HG03045 (cell line): ENCODE results near the gene FAM184A.
A peak's percentile ranks its signal among the peaks of the same experiment; 100 is the strongest.

Source experiments
- ATAC-seq: cut with Tn5 transposase; IDR thresholded peaks from one replicate; pipeline ENCODE4 v1.9.1; 2021; ENCODE audit warnings: mild to moderate bottlenecking, moderate library complexity; ENCODE audit not compliant: unreplicated experiment

FAM184A gene

DNA sequence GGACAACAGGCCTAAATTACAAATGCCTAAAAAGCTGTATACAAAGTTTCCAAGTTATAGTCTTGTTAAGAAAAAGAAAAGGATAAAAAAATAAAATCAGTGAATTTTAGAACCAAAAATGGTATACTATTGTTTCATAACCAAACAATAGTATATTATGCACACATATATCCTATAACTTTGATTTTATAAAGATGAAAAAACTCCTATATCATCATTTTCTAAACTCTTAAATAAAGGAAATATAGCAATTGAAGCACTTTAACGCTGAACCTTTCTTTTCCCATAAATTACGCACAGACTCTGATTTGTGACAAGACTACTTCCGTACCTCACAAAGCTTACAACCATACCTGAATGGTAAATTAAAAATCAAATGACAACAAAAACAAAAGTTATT is 107.6 kb downstream of the FAM184A start:
- no peak for ATAC-seq

DNA sequence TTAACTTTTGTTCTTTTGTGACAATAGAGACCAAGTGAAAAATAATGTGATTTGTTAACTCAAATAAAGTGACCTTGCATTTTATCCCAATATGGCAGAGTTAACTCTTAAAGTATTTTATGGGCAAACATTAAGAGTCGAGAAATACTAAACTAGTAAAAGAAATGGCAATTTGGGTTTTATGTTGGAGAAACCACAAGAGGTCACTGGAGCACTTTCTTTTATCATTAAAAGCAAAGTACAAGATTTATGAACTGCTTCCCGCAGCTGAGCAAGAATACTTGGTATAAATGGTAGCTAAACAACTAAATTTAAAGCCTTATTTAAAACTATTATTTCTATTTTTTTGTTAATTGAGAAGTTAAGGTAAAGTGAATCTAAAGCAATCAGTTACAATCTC is 110.0 kb downstream of the FAM184A start:
- no peak for ATAC-seq

DNA sequence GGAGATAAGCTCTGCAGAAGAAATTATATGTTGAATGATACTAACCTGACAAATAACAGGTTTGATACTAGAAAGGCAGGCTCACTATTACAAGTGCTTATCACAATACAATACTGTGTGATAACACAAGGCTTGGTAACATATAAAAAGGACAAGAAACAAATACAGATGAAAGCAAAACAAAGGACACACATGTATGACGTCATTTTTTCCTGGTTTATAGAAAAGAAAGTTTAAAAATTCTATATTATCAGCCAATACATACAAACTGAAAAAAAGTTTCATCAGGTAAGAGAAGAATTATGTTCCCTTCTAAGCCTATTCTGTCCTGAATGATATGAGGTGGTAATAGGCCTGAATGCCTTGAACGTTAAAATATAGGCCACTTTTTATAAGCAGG is 111.2 kb downstream of the FAM184A start:
- ATAC-seq = no peak

DNA sequence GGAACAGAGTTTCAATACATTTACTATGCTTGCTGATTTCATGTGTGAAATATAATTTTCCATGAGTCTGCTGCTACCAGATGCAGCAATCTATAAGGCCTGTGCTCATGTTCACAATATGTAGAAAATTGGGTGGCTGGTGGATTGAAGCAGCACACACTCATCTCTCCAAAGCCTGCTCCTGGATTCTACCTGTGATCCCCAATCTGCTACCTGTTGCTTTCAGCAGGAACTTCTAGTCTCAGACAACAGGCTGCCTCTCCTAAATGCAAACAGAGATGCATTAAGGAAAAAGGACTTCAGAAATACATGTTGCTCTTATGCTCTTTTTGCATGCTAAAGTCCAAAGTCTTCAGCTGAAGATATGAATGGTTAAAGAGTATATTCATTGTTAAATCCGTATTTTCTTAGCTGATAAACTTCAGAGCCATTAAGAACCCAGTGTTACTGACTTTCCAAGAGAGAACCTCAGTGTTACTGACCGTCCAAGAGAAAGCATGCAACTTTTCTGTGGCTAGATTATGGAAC is 112.6 kb downstream of the FAM184A start:
- no peak for ATAC-seq

DNA sequence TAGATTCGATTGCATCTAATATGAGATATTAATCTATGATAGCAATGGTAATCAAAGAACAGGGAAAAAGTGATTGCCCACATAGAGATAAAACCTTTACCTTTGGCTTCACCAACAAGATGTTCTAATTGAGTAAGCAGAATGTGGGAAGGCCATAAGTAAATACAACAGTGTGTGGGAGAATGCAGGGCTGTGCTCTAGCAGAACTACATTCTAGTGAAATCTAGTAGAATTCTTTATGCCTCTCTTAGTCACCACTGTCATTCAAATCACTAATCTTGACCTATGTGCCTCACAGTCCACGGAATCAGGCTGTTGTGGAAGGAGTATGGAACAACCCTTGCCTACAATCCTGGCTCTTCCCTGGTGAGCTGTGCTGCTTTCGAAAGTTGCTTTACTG is 113.1 kb downstream of the FAM184A start:
- no peak for ATAC-seq

DNA sequence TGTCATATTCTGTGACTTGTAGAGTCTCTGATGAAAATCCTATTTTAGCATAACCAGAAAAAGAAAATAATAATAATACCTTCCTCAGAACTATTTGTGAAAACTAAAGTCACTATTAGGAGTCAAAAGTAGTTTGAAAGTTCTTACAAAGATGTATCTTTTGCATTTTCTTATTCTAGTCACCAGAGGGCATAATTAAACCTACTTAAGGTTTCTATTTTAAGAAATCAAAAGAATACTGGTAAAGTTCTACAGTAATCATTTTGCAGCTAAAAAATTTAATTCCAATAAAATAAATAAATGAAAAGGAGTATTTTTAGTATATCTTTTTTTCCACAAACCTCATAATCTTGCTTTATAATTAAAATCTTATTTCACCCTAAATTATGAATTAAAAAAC is 115.5 kb downstream of the FAM184A start:
- no peak for ATAC-seq

DNA sequence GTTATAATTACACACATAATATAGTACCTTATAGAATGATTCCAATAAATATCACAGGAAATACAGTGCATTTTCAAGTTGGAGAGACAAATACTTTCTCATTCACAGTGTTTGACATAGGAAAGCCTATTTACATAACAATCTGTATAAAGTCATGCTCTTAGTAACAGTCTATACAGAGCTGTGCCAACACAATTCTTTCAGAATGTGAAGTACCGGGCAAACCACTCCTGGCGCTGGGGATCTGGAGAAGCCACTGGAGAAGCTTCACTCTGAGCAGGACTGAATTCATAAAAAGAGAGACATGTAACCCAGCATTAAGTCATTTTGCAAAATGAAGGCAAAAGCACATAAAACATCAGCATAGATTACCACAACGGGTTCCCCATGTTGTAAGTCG is 118.6 kb downstream of the FAM184A start:
- ATAC-seq = no peak

DNA sequence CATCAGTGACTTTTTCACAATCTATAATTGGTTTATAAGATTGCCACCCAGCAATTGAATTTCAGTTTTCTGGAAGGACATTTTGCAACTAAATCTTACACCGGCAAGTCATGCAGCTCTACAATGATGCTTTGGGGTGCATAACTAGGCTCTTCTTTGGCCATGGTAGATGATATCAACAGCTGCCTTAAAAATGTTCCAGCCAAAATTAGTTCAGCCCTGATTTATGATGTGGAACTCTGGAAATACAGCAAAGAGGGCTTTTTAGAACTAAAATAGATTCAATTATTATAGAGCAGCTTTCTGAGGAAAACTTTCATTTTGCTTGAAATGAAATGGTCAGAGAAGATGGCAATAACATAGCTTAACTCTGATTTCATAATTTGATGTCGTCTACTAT is 125.1 kb downstream of the FAM184A start:
- no peak for ATAC-seq

DNA sequence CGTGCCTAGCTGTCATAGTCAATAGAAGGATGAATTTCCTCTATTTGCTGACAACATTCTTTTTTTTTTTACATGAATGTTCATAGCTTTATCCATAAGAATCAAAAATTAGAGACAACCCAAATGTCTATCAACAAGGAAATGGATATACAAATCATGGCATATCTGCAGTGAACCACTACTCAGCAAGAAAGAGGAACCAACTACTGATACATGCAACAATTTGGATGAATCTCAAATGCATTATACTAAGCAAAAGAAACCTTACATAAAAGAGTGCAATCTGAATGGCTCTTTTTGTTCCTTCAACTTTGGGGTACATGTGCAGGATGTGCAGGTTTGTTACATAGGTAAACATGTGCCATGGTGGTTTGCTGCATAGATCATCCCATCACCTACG is 125.8 kb downstream of the FAM184A start:
- no peak for ATAC-seq

DNA sequence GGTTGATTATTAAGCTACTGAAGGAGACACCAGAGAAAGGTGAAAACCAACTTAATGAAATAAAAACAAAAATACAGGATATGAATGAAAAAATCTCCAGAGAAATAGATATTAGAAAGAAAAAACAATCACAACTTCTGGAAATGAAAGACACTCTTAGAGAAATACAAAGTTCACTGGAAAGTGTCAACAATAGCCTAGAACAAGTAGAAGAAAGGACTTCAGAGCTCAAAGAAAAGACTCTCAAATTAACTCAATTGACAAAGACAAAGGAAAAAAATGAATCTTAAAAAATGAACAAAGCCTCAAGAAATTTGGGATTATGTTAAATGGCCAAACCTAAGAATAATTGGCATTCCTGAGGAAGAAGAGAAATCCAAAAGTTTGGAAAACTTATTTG is 133.2 kb downstream of the FAM184A start:
- ATAC-seq = no peak

DNA sequence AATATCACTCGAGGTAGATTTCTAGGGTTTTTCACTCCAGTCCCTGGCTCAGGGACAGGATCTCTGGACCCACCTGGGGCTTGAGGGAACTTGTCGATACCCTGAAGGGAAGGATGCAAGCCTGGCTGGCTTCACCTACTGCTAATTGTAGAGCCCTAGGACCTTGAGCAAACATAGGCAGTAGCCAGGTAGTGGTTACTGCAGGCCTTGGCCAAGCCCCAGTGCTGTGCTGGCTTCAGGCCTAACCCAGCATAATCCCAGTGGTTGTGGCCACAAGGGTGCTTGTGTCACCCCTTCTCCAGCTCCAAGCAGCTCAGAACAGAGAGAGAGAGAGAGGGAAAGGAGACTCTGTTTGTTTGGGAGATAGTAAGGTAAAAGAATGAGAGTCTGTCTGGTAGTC is 137.7 kb downstream of the FAM184A start:
- ATAC-seq = no peak

DNA sequence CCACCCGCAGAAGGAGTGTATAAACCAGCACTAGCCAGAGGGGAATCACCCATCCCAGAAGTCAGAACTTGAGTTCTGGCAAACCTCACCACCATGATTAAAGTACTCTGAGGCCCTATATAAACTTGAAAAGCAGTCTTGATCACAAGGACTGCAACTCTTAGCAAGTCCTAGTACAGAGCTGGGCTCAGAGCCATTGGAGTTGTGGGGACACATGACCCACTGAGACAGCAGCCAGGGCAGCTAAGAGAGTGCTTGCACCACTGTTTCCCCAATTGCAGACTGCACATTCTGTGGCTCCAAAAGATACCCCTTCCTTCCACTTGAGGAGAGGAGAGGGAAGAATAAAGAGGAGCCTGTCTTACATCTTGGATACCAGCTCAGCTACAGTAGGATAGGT is 138.8 kb downstream of the FAM184A start:
- ATAC-seq = no peak

DNA sequence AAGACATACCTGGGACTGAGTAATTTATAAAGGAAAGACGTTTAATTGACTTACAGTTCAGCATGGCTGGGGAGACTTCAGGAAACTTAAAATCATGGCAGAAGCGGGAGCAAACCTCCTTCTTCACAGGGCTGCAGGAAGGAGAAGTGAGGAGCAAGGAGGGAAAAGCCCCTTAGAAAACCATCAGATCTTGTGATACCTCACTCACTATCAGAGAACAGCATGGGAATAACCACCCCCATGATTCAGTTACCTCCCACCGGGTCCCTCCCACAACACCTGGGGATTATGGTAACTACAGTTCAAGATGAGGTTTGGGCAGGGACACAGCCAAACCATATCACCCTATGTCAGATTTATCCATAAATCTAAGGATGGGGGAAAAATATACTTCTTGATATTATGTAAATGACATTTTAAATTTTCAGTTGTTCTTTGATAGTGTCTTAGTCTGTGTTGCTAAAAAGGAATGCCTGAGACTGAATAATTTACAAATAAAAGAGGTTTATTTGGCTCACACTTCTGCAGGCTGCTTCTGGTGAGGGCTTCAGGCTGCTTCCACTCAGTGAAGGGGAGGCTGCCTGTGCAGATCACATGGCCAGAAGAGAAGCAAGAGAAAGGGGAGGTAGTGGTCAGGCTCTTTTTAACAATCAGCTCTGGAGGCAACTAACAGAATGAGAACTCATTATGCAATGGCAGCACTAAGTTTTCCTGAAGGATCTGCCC is 142.3 kb downstream of the FAM184A start:
- ATAC-seq = no peak

DNA sequence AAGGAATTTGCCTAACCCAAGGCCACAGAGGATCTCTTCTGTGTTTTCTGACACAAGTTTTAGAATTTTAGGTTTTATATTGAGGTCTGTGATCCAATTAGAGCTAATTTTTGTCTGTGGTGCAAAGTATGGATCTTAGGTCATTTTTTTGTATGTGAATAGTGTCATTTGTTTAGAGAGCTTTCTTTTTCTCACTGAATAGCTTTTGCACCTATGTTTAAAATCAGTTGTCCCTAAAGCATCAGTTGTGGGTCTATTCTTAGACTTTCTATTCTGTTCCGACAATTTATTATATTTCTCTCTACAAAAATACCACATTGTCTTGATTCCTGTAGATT is 143.2 kb downstream of the FAM184A start:
- ATAC-seq = peak; percentile 4

DNA sequence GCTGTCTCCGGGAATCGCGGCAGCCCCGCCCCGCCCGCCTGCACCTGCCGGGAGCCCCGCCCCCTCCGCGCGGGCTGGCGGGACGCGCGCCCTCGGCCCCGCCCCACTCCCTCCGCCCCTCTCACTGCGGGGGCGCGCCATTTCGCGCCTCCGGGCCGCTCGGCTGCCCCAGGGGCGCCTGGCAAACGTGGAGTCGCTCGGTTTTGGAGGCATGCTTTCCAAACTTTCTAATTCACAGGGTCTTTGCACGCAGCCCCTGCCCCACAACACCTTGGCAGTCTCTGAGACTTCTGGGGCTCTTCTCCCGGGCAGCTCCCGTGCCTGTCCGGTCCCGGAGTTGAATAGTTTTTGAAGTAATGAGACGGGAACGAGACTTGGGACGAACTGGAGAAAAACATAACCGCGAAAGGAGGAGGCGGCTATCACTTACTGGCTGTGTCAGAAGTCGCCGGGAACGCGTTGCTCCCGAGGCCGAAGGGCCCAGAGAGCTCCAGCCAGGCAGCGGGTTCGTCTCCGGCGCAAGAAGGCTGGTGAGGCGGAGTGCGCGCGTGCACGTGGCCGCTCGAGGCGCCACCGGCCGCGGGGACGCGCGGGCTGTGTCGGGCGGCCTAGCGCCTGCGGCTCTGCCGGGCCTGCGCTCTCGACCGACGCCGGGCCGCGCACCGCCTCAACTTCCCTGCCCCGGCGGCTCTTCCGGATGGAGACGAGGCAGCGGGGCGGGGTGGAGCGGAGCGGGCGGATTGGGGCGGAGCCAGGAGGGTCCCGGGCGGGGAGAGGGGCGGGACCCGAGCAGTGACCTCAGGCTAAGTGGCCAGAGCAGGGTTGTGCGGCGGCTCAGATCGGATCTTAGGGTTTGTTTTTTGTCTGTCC is 143.8 kb downstream of the FAM184A start, which contains the start of gene MCM9:
Gene MCM9 (minus strand): TSS at position 699 of the 870 bp plus-strand sequence. CDS start 3,436 bp downstream, outside the sequence.
- peak; percentile 98 for ATAC-seq

DNA sequence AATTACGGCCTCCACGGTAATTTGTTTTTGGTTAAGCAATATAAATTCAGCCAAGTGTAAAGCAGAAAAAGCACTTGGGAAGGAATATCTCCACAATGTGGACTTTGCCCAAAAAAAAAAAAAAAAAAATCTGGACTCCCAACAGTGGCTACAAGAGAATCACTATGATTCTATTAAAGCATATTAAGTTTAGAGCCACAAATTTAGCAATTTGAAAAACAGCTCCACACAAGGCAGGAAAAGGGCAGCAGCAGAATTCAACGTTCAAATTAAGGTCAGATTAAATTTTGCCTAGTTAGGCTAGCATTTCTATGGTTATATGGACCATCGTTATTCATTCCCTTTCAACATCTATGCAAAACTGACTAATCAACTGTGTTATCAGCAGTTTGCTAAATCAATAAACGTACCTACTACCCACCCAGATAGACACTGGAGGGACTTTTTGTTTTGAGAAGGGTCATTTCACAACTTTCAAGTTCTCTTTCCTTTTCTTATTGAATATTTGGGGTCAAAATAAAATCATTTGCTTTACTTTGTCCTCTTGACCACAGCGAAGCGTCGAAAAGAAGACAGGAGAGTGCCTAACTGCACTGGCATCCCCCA is 144.5 kb downstream of the FAM184A start:
- ATAC-seq = no peak

DNA sequence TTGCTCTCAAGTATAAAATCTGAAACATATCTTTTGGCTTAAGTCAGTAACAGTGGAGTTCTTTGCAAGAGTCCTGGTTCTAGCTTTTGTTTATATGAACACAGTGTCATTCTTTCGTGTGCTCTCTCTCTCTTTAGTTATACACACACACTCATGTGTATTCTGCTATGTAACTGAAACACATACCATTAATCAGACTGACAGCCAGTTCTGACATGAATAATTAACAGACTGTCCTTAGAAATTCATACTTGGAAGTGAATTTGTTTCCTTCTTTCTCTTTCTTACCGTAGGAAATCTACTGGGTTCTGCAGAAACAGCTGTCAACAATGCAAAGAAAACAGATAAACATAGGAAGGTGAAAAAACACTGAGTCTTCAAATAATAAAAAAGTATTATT is 146.0 kb downstream of the FAM184A start:
- no peak for ATAC-seq

DNA sequence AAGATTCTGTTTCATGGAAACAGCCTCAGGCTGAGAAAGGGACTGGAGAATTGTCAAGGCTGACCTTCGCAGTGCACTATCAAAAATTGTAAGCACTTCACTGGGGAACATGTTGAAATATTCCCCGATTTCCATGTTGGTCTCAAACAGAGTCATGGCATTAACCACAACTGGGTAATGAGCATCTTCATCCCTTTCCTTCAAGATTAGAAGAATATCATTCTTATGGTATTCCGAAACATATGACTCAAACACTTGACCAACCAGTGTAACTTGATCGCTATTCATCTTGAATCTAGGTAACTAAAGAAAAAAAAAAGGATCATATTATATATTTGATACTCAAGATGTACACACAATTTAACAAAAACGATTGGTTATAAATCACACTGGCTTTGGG is 147.0 kb downstream of the FAM184A start:
- no peak for ATAC-seq

DNA sequence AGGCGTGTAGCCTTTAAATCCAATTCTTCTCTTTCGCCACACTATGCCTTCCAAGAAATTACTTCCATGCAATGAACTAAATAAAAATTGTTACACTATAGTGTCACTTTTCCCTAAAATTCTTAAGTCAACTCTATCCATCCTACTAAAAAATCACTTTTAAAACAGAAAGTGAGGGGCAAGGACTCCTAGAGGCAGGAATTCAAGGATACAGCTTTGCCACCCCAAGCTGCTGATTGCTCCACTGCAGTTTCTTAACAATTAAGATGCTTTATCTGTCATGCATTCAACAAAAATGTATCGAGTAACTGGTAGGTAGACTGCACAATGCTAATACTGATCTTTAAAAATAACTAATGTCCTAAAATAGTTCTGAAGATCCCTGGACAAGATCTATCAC is 147.8 kb downstream of the FAM184A start:
- ATAC-seq = no peak

DNA sequence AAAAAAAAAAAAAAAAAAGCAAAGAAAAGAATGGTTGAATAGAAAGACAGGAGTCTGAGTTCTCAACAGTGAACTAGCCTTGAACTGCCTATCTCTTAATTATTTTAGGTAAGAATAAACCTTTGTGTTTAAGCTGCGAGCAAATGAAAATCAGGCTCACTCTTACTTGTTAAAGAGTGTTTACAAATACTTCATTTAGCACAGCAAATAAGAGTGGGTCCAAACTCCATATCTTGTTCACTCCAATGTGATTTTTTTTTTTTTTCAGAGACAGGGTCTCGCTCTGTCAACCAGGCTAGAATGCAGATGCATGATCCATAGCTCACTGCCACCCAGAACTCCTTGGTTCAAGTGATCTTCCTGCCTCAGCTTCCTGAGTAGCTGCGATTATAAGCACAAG is 155.4 kb downstream of the FAM184A start:
- no peak for ATAC-seq

DNA sequence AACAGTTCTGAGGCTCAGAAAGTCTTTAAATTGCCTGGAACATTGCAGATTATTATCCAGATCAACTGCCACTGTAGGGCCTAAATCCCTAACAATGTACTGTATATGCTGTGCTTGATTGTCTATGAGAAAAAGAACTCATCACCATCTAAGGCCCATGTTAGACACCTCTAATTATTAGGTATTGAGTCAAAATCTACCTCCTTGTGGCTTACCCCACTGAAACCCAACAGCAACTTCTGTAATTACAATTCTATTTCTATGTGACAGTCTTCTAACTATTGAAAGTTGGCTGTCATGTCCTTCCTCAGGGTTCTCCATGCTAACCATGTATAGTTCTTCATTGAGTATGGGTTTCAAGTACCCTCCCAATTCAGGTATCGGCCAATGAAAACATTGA is 157.4 kb downstream of the FAM184A start:
- ATAC-seq = no peak

DNA sequence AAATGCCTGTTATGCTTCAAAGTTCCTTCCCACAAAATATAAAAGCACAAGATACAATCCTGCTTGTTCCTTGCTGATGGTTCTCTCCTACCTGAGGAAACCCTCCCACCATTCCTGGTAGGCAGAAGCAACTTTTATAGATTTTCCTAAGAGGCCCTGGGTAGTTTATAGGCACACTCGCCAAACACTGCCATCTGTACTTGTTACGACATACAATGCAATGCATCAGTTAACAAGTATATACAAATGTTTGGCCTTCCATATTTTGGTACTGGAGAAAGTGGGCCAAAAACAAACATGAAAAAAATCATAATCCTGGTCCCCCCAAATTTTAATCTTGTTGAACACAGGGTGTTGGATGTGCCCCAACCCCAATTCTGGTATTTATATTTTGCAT is 160.1 kb downstream of the FAM184A start:
- ATAC-seq = no peak
